GM12878 (cell line): Measurements from ENCODE around the gene DYNLL2. TPM values are rescaled to one million over a fixed set of nuclear protein-coding genes. Genes with fewer than 3 reads are reported as not detected.

Experiments
- CHD2 ChIP-seq: IDR thresholded peaks from 2 replicates; pipeline ENCODE4 v1.6.1; 2011; ENCODE audit warnings: low read depth, low read length, improper control_type of control experiment, borderline replicate concordance
- NRF1 ChIP-seq: conservative IDR thresholded peaks from 2 replicates; pipeline ENCODE4 v1.6.1; 2011; ENCODE audit warnings: mild to moderate bottlenecking, low read depth, low read length, improper control_type of control experiment
- PML ChIP-seq: IDR thresholded peaks from 2 replicates; pipeline ENCODE4 v1.6.1; 2012; ENCODE audit warnings: low read length, inconsistent platforms
- SRF ChIP-seq, 2 experiments: IDR thresholded peaks; 2 replicates each; pipeline ENCODE4 v1.6.1; 2011; ENCODE audit warnings: low read depth in 2 of 2, low read length in 2 of 2, mild to moderate bottlenecking in 1 of 2, moderate library complexity in 1 of 2
- polyA plus RNA-seq, 11 experiments: library from polyadenylated mRNA; depleted of rRNA in 4 of 11; unstranded in 6 of 11; stranded (reverse) in 5 of 11; fragments of >200 nt; fragmentation: Nextera tagmentation in 4 of 11; fragmentation: Illumina TruSeq in 1 of 11; extraction: Ambion mirVana in 4 of 11; extraction: Trizol in 1 of 11; gene quantifications; 1 replicate in 1 of 11; 2 replicates in 10 of 11; pipeline versions ENCODE4 v1.2.1 to v1.2.3, GENCODE V29; 2011 to 2016; ENCODE audit warnings: inconsistent platforms in 2 of 11, missing spikeins in 2 of 11, low read depth in 1 of 11
- total RNA-seq, 4 experiments: library from RNA; depleted of rRNA in 3 of 4; stranded (reverse); fragments of >200 nt in 3 of 4; fragmentation: Illumina TruSeq in 1 of 4; extraction: Trizol in 1 of 4; gene quantifications; 2 replicates each; pipeline versions ENCODE4 v1.2.1 to v1.2.3, GENCODE V29; 2013 to 2021
- TF ChIP-seq, protein P1 (sequence below): fragments of 450-650 bp; formaldehyde crosslinking; IDR thresholded peaks from 2 replicates; pipeline ENCODE4 v1.5.0; 2022; ENCODE audit warnings: mild to moderate bottlenecking, missing genetic modification characterization
- TF ChIP-seq, protein P2 (sequence below): IDR thresholded peaks from 2 replicates; pipeline ENCODE4 v1.6.1; 2012; ENCODE audit warnings: low read depth, low read length, improper control_type of control experiment
- TF ChIP-seq, protein P3 (sequence below): fragments of 450-650 bp; IDR thresholded peaks from 2 replicates; pipeline ENCODE4 v1.6.1; 2014; ENCODE audit warnings: mild to moderate bottlenecking

DYNLL2 gene
- total and polyA plus RNA-seq, 10 of the 15 experiments (the other 5 are each of a cell fraction or from before 2014, with no cell fraction given) = 0.62 to 19.2 (median 9.1) TPM

DNA sequence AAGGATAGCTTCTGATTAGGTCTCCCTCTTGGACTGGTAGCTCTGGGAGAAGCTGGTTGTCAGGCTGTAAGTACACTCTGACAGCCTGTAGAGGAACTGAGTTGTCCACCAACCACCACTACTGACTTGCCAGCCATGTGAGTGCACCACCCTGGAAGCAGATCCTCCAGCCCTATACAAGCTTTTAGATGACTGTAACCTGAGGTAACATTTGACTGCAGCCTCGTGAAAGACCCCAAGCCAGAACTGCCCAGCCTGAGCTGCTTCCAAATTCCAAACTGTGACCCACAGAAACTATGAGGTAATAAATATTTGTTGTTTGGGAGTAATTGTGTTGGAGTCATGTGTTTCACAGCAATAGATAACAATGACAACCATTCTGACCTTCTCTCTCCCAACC is 30.8 kb upstream of the DYNLL2 start (continued):
- TF ChIP-seq, protein P1, sequence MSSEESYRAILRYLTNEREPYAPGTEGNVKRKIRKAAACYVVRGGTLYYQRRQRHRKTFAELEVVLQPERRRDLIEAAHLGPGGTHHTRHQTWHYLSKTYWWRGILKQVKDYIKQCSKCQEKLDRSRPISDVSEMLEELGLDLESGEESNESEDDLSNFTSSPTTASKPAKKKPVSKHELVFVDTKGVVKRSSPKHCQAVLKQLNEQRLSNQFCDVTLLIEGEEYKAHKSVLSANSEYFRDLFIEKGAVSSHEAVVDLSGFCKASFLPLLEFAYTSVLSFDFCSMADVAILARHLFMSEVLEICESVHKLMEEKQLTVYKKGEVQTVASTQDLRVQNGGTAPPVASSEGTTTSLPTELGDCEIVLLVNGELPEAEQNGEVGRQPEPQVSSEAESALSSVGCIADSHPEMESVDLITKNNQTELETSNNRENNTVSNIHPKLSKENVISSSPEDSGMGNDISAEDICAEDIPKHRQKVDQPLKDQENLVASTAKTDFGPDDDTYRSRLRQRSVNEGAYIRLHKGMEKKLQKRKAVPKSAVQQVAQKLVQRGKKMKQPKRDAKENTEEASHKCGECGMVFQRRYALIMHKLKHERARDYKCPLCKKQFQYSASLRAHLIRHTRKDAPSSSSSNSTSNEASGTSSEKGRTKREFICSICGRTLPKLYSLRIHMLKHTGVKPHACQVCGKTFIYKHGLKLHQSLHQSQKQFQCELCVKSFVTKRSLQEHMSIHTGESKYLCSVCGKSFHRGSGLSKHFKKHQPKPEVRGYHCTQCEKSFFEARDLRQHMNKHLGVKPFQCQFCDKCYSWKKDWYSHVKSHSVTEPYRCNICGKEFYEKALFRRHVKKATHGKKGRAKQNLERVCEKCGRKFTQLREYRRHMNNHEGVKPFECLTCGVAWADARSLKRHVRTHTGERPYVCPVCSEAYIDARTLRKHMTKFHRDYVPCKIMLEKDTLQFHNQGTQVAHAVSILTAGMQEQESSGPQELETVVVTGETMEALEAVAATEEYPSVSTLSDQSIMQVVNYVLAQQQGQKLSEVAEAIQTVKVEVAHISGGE = no peak
- TF ChIP-seq, protein P2, sequence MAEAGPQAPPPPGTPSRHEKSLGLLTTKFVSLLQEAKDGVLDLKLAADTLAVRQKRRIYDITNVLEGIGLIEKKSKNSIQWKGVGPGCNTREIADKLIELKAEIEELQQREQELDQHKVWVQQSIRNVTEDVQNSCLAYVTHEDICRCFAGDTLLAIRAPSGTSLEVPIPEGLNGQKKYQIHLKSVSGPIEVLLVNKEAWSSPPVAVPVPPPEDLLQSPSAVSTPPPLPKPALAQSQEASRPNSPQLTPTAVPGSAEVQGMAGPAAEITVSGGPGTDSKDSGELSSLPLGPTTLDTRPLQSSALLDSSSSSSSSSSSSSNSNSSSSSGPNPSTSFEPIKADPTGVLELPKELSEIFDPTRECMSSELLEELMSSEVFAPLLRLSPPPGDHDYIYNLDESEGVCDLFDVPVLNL = no peak
- TF ChIP-seq PML (no peak), SRF (IDR thresholded peaks at IDR 0.05; ENCODE audit: low read depth in 2 of 2, low read length in 2 of 2) (no peak), NRF1 (no peak), CHD2 (no peak)
- TF ChIP-seq, protein P3, sequence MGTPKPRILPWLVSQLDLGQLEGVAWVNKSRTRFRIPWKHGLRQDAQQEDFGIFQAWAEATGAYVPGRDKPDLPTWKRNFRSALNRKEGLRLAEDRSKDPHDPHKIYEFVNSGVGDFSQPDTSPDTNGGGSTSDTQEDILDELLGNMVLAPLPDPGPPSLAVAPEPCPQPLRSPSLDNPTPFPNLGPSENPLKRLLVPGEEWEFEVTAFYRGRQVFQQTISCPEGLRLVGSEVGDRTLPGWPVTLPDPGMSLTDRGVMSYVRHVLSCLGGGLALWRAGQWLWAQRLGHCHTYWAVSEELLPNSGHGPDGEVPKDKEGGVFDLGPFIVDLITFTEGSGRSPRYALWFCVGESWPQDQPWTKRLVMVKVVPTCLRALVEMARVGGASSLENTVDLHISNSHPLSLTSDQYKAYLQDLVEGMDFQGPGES = no peak
